HCT116 (cell line): ENCODE measurements around the gene GADD45A.

Experiments used
- CTCF ChIP-seq, 3 experiments: fragments of 200-600 bp in 1 of 3; sonication (generic) in 1 of 3; IDR thresholded peaks in 2 of 3; conservative IDR thresholded peaks in 1 of 3; 2 replicates each; pipeline ENCODE4 v1.5.1; 2012 to 2017; ENCODE audit warnings: low read depth in 2 of 3, low read length in 2 of 3, antibody characterized with exemption in 1 of 3, borderline replicate concordance in 1 of 3, control low read depth in 1 of 3, mild to moderate bottlenecking in 1 of 3, mixed read lengths in 1 of 3, mixed run types in 1 of 3, moderate library complexity in 1 of 3; ENCODE audit not compliant: insufficient read depth in 1 of 3
- EGR1 ChIP-seq: IDR thresholded peaks from 2 replicates; pipeline ENCODE4 v1.6.1; 2012; ENCODE audit warnings: low read depth
- EZH2 ChIP-seq: fragments of 200-600 bp; sonication (generic); IDR thresholded peaks from 2 replicates; pipeline ENCODE4 v1.6.1; 2017; ENCODE audit warnings: antibody characterized with exemption, mixed run types
- EZH2phosphoT487 ChIP-seq: fragments of 200-600 bp; IDR thresholded peaks from 2 replicates; pipeline ENCODE4 v1.6.1; 2018; ENCODE audit warnings: antibody characterized with exemption, borderline replicate concordance
- JUND ChIP-seq: IDR thresholded peaks from 2 replicates; pipeline ENCODE4 v1.6.1; 2012
- POLR2A ChIP-seq: IDR thresholded peaks from 2 replicates; pipeline ENCODE4 v1.7.0; 2011; ENCODE audit warnings: borderline replicate concordance; ENCODE audit not compliant: insufficient read depth, insufficient read length; ENCODE audit errors: extremely low read depth
- REST ChIP-seq: IDR thresholded peaks from 2 replicates; pipeline ENCODE4 v1.6.1; 2012; ENCODE audit warnings: low read depth
- SRF ChIP-seq: IDR thresholded peaks from 2 replicates; pipeline ENCODE4 v1.6.1; 2012; ENCODE audit warnings: low read depth
- ZFX ChIP-seq: fragments of 450-650 bp; IDR thresholded peaks from 2 replicates; pipeline ENCODE4 v1.6.1; 2017
- ZNF274 ChIP-seq: fragments of 200-500 bp; sonication (Bioruptor generic); IDR thresholded peaks from 2 replicates; pipeline ENCODE4 v1.6.1; 2014; ENCODE audit warnings: mild to moderate bottlenecking, low read depth, low read length, inconsistent platforms

- TF ChIP-seq CTCF (IDR thresholded peaks at IDR 0.05 in 2 of 3, conservative IDR thresholded peaks at IDR 0.05 in 1 of 3; ENCODE audit: borderline replicate concordance in 1 of 3, insufficient read depth in 1 of 3, low read depth in 2 of 3, low read length in 2 of 3) (peak in 2 of 3 experiments; percentile 49 to 54; a peak in 4 of 6 replicates), ZNF274 (no peak), JUND (peak; percentile 87), EZH2 (no peak), POLR2A (no peak), EGR1 (peak; percentile 24; the same call in 1 of the 2 replicates), REST (no peak), SRF (0 out of 2 replicates have a peak, but pooled peaks have one; percentile 5), ZFX (no peak), EZH2phosphoT487 (no peak)
Observed at GRCh38 chr1:67700692-67701410, 15.8 kb downstream of the GADD45A start.
